Activated naive CD4-positive, alpha-beta T cell treated with Interleukin-2 at 50 U/mL for 16 hours (primary cell): ENCODE measurements around the gene SPTSSB.

ENCODE experiments used
- DNase-seq: peaks from one replicate; pipeline ENCODE4 v3.0.0-alpha.2; 2020

Gene SPTSSB

GRCh38 chr3:161371441-161372320, at the start of gene SPTSSB:
Gene SPTSSB (minus strand): TSS chr3:161371517. CDS start chr3:161346323, 25,194 bp downstream.
- DNase-seq: peak; percentile 43

DNA sequence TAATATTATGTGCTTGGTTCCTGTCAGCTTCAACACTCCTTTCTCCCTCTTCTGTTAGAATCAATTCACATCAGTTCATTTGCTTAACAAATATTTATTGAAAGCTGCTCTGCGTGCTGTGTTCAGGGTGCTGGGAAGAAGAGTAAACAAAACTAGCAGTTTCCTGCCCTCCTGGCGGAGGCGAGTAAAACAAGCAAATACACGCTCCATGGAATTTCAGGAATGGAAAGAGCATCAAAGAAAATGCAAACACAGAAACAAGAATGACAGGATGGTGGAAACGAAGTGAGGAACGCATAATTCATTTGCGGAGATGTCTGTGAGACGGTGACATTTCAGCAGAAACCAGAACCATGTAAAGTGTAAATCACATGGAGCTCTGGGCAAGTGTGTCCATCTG, 49.4 kb upstream of the SPTSSB start:
- no peak for DNase-seq

DNA sequence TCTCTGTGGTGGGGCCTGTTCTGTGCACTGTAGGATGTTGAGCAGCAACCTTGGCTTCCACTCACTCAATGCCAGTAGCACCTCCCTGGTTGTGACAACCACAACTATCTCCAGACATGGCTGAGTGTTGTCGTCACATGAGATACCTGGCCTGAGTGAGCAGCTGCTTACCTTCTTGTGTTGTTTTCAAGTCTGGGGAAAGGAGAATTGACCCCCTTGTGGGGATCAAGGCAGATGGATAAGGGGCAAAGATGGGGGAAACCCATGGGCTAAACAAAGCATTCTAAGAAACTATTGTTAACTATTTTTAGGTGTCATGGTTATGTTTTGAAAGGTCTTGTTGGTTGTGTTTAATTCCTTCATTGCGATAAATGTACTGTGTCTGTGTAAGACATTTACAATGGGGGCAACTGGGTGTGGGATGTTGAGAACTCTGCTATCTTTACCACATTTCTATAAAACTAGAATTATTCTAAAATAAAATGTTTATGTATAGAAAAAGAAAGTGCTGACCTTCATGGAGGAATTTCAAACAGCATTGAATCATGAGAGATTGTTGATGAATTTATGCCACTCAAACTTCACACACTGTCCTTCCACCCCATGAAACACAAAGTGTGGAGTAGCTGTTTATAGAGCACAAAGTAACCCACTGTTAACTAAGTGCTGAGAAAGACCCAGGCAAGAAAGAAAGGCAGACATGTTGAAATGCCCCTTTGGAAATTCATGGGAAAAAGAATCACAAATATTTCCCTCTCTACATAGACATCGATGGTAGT, 48.4 kb upstream of the SPTSSB start:
- no peak for DNase-seq

DNA sequence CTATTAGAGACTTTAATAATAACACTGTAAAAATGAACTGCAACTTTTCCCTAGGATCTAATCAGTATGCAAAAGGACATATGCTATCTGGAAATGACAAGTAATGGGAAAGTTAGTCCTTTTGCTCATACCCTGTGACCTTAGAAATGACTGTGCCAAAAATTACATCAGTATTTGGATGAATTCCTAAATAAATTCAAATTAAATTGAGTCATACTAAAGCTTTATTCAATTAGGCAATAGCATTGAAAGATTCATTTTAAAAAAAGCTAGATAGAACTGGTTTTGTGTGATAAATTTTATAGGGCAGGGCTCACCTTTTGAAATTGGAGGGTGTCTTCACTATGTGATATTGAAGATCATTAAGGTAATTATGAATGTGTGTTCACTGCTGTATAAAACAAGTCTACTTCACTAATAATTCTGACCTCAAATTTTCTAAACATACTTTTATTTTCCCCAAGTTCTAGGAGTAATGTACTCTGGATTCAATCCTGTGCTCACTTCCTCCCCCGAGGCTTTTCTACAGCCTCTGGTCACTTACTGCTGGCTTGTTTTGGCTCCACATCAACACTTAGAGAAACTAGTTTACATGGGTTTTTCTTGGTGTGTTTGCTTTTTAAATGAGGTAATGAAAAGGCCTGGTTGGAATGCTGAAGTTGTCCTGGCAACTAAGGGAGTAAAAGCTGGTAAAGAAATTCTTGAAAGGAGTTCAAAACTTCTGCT, 44.4 kb upstream of the SPTSSB start:
- DNase-seq: no peak

DNA sequence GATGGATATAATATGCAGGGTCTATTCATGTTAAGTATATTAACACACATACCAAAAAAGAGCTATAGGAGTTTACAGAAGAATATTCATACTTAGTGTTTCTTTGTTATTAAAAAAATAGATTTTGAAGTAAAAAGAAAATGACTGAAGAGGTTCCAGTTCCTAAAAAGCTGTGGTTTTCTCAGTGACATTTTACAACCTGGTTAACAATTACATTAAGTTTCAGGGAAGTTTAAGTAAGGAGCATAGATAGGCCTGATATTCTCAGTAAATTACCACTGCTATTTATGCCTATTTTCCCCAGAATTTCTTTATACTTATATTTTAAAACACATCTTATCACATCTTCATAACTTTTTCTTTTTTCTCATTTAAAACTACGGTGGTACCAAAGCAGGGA, 43.6 kb upstream of the SPTSSB start:
- no peak for DNase-seq

- DNase-seq: no peak
Observed at GRCh38 chr3:161413855-161414210, 42.5 kb upstream of the SPTSSB start.

- DNase-seq: no peak
Observed at GRCh38 chr3:161413127-161413854, 42.0 kb upstream of the SPTSSB start.

GRCh38 chr3:161412123-161412522, 40.8 kb upstream of the SPTSSB start:
- DNase-seq: no peak

DNA sequence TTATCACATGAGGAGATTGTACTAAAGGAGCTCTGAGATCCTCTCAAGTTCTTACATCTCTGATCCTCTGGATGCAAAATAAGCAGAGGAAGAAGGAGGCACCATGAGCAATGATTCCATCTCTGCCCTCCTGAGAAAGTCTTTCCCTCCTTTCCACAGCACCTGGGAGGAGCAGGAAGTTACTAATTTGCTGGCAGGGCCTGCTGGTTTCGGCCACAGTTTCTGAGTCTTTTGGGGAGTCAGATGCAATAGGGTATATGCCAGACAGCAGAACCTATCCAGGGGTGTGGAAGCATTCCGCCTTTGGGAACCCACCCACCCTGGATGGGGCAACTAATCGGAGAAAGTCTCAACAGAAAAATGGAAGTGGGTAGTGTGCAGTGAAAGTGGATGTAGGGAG, 38.5 kb upstream of the SPTSSB start:
- DNase-seq: no peak

- DNase-seq: no peak
Observed at GRCh38 chr3:161409069-161409468, 37.8 kb upstream of the SPTSSB start.

GRCh38 chr3:161406594-161407555, 35.6 kb upstream of the SPTSSB start:
- DNase-seq: no peak

DNA sequence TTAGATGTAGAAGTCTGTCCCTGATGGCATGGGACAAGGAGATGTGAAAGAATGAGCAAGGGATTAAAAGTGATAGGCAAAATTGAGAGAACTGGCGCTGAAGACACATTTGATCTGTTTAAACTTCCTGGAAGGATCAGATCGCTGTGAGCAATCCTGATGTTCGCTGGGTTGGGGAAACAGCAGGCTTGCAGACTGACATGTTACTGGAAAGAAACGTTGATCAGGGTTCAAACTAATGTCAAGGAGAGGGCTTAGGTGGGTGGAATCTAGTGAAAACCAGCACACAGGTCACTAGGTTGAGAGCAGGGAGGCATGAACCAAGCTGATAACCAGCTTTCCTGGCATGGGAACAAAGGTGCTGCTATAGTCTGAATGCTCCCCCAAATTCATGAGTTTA, 34.5 kb upstream of the SPTSSB start:
- DNase-seq: no peak

GRCh38 chr3:161405087-161405486, 33.8 kb upstream of the SPTSSB start:
- no peak for DNase-seq

GRCh38 chr3:161403251-161403650, 31.9 kb upstream of the SPTSSB start:
- DNase-seq: no peak

DNA sequence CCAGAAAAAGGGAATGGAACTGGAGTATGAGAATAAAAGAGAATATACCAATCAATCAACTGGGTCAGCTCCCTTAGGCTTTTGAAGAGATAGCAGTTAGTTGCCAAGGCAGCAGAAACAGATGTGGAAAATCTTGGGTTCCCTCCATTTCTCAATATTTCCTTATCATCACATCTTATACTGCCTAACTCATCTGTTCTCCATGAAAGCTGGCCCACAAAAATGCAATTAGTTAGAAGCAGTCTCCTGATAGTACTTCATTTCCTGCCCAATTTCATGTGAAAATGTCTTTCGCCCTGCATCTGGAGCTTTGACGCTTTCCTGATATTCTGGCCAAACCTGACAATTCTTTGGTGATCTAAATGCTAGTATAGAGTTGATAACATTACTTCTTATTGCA, 30.1 kb upstream of the SPTSSB start:
- no peak for DNase-seq

DNA sequence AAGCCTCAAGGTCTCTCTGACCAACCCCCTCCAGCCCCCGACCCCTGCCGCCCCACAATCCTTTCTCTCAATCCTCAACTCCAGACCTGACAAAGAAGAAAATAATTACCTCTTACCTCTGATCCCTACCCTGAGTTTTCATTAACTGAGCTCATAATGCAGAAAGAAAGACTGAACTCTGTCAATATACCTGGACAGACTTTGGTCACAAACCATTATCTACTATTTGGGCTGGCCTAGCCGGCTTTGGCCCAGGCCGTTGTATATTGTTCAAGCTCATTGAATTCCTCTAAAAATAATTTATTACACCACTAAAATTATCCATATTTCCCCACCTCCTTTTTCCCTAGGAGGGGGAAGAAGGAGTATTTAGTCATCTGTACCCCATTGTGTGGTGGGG, 29.3 kb upstream of the SPTSSB start:
- no peak for DNase-seq

GRCh38 chr3:161395115-161396012, 24.0 kb upstream of the SPTSSB start:
- no peak for DNase-seq

DNA sequence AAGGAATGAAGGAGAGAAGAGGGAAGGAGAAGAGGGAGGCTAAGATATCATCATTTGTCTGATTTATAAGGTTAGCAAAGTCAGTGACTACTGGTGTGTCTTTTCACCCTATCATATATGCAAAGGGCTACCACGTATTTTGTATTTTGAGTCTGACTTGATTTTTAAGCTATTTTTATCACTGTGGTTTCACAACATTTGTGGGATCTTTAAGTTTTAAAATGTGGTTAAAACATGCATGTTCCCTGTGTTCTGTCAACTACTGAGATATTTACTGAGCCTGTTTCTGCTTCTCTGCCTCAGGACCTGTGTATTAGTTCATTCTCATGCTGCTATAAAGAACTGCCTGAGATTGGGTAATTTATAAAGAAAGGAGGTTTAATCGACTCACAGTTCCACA, 22.5 kb upstream of the SPTSSB start:
- no peak for DNase-seq

DNA sequence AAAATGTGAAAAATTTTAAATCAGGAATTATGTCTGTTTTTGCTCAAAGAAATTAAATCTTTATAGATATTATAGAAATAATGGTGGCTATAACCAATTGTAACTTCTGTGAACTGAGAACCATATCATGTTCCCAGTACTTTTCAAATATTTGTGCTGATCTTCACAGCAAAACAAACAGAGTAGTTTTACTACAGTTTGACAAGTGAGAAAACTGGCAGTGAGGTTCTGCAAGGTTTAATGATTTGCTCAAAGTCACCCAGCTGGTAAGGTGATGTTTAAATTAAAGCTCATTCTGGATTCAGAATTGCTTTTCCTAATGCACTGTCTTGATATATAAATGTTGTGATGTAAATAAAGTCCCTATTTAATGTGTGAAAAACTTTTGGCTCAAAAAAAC, 22.0 kb upstream of the SPTSSB start:
- no peak for DNase-seq

DNA sequence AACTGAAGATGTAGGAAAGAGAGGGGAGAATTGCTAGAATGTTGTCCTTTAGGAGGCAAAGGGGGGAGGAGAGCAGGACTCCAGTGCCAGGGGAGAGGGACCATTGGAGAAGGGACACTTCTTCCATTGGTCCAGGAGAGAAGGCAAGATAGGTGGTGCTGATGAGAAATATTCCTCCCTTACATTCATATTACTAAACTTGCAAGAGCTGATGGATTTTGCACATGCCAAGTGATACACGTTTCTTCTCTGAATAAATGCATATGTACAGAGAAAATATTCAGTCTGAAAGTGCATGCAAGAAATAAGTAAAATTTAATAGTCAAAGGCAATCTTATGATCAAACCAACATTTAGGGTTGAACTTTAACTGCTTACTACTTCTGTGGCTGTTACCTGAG, 21.5 kb upstream of the SPTSSB start:
- no peak for DNase-seq

GRCh38 chr3:161390200-161390599, 18.9 kb upstream of the SPTSSB start:
- DNase-seq: no peak
